ENCODE data around the gene AK1. TPM values are rescaled to one million over a fixed set of nuclear protein-coding genes. Genes with fewer than 3 reads are reported as not detected.

AK1 gene
- total RNA-seq, 1 experiment from 2014 or later, result 62.1 TPM

GRCh38 chr9:127905004-127905728 lies 27.7 kb upstream of the AK1 start:
- intact Hi-C loops (cut with micrococcal nuclease; ENCODE audit: unreplicated experiment), result no loop called here
- H3K27ac ChIP-seq (ENCODE audit: low read length), result peak overlapping the region; percentile 77
- BruUV-seq (replicated peaks), result no TSS peak

GRCh38 chr9:127904561-127905003 lies 27.1 kb upstream of the AK1 start:
- intact Hi-C loops (cut with micrococcal nuclease; ENCODE audit: unreplicated experiment) (no loop called here), in situ Hi-C loops (cut with HindIII; ENCODE audit: low pct_unique_long_range_greater_than_20kb, low sequenced_read_pairs) (no loop called here)
- H3K4me1 ChIP-seq (ENCODE audit: control insufficient read depth, insufficient read depth, low read length), result peaks cover 41% of the 10 kb centered on the region
- no peak overlapping the region for H3K4me3 ChIP-seq (ENCODE audit: low read depth in 2 of 2, low read length in 2 of 2)
- ATAC-seq (peak; percentile 1; the same call in 1 of the 2 replicates), DNase-seq (ENCODE audit: low read depth, low spot score) (no peak)
- H3K27ac ChIP-seq (ENCODE audit: low read length), result peak overlapping the region; percentile 77
- BruUV-seq (replicated peaks), result no TSS peak
- ChIA-PET CTCF (no interaction called here), POLR2A (no interaction called here)
- H3K36me3 ChIP-seq (ENCODE audit: control insufficient read depth, insufficient read depth, low read length), result no peaks in the 10 kb centered on the region
- H3K9me3 ChIP-seq (ENCODE audit: control insufficient read depth, insufficient read depth, low read depth, low read length), result no peaks in the 10 kb centered on the region
- no peaks in the 10 kb centered on the region for H3K27me3 ChIP-seq (ENCODE audit: control insufficient read depth, insufficient read depth, low read length)
- no peak for TF ChIP-seq TCF7L2 (IDR thresholded peaks at IDR 0.05; ENCODE audit: low read depth, low read length)
- TF ChIP-seq POLR2AphosphoS5 (IDR thresholded peaks at IDR 0.05; ENCODE audit: low read depth, low read length), result no peak
- no peak for TF ChIP-seq SIN3A (IDR thresholded peaks at IDR 0.05; ENCODE audit: borderline replicate concordance, insufficient read depth, low read depth, low read length)
- TF ChIP-seq, protein P1, sequence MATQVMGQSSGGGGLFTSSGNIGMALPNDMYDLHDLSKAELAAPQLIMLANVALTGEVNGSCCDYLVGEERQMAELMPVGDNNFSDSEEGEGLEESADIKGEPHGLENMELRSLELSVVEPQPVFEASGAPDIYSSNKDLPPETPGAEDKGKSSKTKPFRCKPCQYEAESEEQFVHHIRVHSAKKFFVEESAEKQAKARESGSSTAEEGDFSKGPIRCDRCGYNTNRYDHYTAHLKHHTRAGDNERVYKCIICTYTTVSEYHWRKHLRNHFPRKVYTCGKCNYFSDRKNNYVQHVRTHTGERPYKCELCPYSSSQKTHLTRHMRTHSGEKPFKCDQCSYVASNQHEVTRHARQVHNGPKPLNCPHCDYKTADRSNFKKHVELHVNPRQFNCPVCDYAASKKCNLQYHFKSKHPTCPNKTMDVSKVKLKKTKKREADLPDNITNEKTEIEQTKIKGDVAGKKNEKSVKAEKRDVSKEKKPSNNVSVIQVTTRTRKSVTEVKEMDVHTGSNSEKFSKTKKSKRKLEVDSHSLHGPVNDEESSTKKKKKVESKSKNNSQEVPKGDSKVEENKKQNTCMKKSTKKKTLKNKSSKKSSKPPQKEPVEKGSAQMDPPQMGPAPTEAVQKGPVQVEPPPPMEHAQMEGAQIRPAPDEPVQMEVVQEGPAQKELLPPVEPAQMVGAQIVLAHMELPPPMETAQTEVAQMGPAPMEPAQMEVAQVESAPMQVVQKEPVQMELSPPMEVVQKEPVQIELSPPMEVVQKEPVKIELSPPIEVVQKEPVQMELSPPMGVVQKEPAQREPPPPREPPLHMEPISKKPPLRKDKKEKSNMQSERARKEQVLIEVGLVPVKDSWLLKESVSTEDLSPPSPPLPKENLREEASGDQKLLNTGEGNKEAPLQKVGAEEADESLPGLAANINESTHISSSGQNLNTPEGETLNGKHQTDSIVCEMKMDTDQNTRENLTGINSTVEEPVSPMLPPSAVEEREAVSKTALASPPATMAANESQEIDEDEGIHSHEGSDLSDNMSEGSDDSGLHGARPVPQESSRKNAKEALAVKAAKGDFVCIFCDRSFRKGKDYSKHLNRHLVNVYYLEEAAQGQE (IDR thresholded peaks at IDR 0.05; ENCODE audit: insufficient read depth in 1 of 2, low read depth in 2 of 2, low read length in 1 of 2), result no peak
- TF ChIP-seq CTCF (IDR thresholded peaks at IDR 0.05), result no peak

More at GRCh38 chr9:127905004-127905728, 27.7 kb upstream of the AK1 start:
- Histone ChIP-seq H3K9me3 (ENCODE audit: control insufficient read depth, insufficient read depth, low read depth, low read length) (no peaks in the 10 kb centered on the region), H3K27me3 (ENCODE audit: control insufficient read depth, insufficient read depth, low read length) (no peaks in the 10 kb centered on the region), H3K36me3 (ENCODE audit: control insufficient read depth, insufficient read depth, low read length) (no peaks in the 10 kb centered on the region), H3K4me1 (ENCODE audit: control insufficient read depth, insufficient read depth, low read length) (peaks cover 36% of the 10 kb centered on the region), H3K4me3 (ENCODE audit: low read depth in 2 of 2, low read length in 2 of 2) (no peak overlapping the region)
- ChIA-PET POLR2A (interaction anchor here (0.6 kb wide), 1 partner anchor 10 kb away, joined by 3 read pairs; no protein-coding TSS in a partner anchor), CTCF (no interaction called here)
- in situ Hi-C loops (cut with HindIII; ENCODE audit: low pct_unique_long_range_greater_than_20kb, low sequenced_read_pairs), result no loop called here
- DNase-seq (ENCODE audit: low read depth, low spot score) (no peak), ATAC-seq (peak; percentile 21)
- TF ChIP-seq TCF7L2 (IDR thresholded peaks at IDR 0.05; ENCODE audit: low read depth, low read length), result no peak
- no peak for TF ChIP-seq POLR2AphosphoS5 (IDR thresholded peaks at IDR 0.05; ENCODE audit: low read depth, low read length)
- TF ChIP-seq SIN3A (IDR thresholded peaks at IDR 0.05; ENCODE audit: borderline replicate concordance, insufficient read depth, low read depth, low read length), result no peak
- TF ChIP-seq, protein P1 (IDR thresholded peaks at IDR 0.05; ENCODE audit: insufficient read depth in 1 of 2, low read depth in 2 of 2, low read length in 1 of 2), result no peak
- TF ChIP-seq CTCF (IDR thresholded peaks at IDR 0.05), result no peak

Data from Panc1 (cell line).